Measurements from ENCODE around the gene GRIK3.

GRIK3 gene

DNA sequence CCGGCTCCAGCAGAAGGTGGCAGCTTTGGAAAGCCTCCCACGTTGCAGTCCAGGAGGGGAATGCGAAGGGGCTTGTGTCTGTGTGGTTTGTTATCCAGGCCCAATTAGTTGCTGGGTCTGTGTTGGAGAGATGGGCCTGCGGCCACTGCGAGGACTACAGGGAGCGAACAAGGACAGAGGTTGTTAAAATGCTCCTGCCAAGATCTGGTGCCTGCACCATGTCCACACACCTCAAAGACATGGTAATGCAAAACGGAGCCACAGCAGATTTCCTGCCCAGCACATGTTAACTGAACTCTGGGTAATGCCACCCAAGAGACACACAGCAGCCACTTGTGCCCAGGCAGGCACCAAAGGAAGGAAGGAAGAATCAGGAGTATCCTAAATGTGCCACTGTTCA lies 18.6 kb downstream of the GRIK3 start:
- no peak for DNase-seq (ENCODE audit: low read depth, low spot score)

DNA sequence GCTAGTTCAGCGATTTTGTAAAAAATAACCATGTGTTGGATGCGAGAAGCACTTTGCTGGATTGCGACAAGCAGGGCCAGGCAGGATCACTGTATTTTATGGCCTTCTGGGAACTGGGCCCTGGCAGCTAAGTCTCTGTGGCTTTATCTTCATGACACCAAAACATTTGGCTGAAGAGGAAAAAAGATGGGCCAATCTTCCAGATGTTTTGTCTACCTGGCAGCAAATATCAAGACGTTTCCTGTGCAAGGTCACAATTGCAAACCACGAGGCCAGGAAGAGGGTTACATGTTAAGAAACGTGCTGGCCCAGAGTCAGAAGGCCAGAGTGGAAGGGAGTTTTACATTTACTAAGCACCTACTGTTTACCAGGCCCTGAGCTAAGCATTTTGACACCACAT lies 22.1 kb downstream of the GRIK3 start:
- no peak for DNase-seq (ENCODE audit: low read depth, low spot score)

DNA sequence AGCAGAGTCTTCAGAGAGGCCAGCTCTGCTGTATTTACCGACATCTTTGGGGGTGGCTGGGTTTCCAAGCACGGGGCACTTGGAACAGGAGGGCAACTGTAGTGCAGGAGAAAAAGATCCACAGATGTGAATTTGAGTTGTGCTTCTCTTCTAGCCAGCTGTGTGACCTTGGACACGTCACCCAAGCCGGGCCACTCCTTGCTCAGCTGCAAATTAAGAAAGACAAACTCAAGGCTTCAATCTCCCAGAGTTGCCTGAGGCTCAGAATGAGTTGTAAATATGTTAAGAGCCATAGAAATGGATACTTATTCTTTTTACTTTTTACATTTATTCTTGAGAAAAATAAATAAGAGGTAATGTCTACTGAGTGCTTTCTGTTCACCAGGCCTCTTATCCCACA lies 24.3 kb downstream of the GRIK3 start:
- no peak for DNase-seq (ENCODE audit: low read depth, low spot score)

DNA sequence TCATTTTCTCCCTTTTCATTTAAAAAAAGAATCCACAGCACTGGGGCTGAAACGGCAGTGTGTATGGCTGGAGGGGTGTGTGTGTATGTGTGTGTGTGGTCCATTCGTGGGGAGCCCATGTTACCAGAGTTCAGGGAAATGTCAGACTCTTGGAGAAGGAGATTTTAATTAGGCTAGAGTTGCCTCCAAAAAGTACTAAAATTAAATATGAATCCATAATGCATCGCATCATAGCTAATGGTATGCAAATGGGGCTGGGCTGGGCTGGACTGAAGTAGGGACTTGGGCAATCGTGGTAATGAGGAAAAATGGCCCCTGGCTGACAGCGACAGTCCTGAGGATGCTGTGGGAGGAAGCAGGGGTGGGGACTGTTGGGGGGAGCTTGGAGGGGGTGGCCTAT lies 24.8 kb downstream of the GRIK3 start:
- no peak for DNase-seq (ENCODE audit: low read depth, low spot score)

DNA sequence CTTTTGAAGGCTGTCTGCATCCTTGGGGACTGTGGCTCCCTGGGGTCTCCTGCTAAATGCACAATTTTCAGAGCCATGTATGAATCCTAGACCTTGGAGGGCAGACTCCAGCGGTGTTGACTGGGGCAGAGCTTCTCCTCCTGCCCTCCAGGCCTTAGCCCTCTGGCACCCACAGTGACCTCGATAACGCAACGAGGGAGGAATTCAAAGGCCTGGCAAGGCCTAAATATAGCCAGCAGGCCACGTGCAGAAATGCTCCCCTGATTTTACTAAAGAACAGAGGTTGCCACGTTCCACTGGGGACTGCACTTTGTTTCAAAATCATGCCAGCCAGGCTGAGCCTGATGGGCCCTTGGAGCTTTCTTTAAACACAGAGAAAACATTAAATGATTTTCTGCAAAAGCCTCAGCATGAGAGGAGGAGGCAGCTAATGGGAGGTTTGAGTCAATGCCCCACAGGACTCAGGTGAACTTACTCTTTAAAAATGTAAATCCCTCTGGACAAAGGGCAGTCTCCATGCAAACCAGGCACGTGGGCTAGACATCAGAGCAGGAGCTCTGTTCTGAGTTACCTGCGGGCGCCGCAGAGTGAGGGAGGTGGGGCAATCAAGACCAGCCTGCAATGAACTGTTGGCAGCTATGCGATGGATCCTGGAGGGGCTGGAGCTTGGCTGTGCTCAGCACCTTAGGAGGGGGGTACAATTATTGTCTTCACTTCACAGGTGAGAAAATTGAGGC lies 28.0 kb downstream of the GRIK3 start:
- no peak for DNase-seq (ENCODE audit: low read depth, low spot score)

DNA sequence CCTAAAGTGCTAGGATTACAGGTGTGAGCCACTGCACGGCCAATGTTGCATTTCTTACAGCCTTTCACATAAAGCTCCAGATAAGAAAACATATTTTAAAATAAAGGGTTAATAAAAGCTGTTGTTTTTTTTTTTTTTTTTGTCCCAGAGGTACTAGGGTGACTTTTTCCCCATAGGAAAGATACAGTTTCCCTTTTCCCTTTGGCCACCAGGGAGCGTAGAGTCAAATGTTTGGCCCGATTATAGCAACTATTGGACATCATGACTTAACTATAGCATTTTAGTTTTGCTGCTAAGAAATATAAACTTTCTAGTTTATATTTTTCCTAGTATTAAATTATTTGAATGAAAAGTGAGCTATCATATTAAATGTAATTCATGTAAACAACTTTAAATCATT lies 31.4 kb downstream of the GRIK3 start:
- no peak for DNase-seq (ENCODE audit: low read depth, low spot score)

DNA sequence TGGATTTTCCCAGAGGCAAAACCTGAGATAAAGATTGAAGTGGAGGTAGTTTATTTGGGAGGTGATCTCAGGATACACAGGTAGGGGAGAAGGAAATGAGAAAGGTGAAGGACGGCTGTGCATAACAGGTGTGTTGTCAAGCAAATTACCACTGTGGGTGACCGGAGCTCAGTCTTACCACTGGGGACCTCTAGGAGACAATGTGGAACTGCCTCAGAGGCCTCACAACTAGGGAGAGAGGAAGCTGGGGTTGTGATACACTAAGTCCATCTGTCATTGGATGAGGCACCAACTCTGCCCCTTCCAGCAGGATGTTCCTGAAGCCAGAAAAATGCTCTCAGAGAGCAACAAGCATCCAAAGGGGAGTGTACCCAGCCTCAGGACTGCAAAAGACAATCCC lies 32.6 kb downstream of the GRIK3 start:
- no peak for DNase-seq (ENCODE audit: low read depth, low spot score)

DNA sequence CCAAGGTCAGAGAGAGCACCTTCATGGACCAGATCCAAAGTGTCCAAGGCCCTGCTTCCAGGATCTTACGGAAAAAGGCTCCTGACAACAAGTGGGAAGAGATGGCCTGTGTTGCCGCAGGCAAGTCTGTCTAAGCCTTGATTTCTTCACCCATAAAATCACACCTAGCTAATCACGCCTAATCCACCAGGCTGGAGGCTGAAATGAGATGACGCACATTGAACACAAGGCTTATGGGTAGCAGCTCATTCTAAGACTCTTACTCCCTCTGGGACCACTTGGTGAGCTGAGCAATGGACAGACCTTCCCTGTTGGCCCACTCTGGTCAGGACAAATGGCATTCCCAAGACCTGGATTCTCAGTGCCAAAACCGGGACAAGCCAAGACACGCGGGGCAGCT lies 38.2 kb downstream of the GRIK3 start:
- no peak for DNase-seq (ENCODE audit: low read depth, low spot score)

DNA sequence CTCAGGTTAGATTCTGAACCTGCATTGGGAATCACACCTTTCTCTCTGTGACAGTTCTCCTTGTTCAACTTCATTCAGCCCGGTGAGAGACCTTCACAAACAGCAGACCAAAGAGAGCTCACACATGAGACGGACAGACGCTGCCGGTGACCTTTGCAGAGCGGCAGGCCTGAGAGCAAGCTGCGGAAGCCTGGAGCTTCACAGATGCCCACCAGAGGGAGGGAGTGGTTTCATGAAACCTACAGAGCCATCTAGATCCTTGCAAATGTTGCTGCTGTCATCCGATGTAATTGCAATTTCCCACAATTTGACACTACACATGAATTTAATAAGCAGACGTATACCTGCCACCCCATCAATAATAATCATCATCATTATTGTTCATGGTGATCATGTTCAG lies 39.4 kb downstream of the GRIK3 start:
- DNase-seq (ENCODE audit: low read depth, low spot score), result no peak

DNA sequence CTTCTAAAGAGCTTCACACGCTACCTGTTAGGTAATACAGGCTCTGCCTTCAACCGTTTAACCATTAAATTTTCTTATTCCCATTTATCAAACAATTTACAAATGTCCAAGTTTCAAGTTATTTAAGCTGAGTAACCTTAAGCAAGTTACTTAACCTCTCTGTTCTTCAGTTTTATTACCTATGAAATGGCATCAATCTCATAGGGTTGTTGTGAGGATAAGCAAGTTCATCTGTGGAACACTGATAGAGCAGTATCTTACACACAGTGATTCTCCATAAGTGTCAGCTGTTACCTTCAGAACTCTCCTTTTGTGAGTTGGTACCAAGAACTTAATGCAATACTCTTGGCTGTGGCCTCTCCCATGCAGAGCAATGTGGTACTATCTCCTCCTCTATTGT lies 40.0 kb downstream of the GRIK3 start:
- no peak for DNase-seq (ENCODE audit: low read depth, low spot score)

DNA sequence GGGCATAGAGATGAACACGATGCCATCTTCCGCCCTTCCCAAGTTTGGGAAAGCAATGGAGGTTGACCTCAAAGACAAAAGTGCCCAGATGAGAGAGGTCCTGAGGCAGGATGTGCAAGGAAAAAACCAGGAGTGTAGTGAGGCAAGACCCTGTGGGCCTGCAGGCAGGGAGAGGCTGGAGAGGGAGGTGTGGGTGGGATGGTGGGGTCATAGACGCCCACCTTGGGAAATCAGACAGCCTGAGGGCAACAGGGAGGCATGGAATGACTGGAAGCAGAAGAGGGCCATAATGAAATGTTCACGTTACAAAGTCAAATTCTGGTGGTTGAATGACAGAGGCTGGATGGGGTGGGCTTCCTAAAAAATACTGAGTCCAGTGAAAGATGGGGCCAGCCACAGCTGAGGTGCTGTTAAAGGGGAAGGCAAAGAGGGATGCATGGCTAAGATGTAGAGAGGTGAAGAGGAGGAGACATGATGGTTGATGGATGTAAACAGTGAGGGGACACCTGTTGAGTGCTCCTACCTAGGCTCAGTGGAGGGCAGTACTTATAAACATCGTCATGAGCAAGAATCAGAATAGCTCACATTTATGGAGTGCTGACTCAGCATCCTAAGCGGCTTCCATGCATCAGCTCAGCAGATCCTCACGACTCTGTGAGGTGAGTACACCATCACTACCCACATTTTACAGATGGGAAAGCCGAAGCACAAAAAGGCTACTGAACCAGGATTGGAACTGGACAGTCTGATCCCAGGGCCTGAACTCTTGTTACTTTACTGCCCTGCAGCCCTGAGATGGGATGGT lies 42.0 kb downstream of the GRIK3 start:
- DNase-seq (ENCODE audit: low read depth, low spot score), result no peak

DNA sequence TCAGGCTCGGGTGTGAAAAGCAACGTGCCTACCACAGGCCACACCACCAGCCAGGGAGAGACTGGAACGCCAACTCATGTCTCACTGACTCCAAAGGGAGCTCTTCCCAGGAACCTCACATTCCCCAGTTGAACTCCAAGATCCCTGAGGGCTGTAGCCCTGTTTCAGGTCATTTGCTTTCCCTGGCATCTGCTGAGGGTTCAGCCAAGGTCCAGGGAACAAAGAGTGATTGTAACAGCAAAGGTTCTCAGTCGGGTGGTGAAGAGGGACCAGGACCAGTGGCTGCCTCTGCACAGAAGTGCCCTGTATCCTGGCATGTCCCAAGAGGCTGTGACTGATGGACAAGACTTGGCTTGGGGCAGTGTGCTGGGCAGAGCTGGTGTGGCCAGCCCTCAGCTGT lies 42.8 kb downstream of the GRIK3 start:
- no peak for DNase-seq (ENCODE audit: low read depth, low spot score)

DNA sequence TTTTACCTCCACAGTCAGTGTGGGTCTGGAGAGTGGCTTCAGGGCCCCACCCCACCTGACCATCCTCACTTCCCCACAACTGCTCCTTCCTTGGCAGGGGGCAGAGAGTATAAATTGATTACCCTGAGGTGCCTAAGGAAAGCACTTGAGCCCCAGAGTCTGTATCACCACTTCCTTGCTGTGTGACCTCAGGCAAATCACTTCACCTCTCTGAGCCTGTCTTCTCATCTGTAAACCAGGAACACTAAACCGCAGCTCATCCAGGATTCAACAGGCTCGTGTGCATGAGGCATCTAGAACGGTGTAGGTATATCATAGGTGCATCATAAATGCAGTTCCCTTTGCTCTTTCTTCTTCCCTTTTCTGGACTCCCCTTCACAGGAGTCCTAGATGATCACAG lies 43.4 kb downstream of the GRIK3 start:
- DNase-seq (ENCODE audit: low read depth, low spot score), result no peak

DNA sequence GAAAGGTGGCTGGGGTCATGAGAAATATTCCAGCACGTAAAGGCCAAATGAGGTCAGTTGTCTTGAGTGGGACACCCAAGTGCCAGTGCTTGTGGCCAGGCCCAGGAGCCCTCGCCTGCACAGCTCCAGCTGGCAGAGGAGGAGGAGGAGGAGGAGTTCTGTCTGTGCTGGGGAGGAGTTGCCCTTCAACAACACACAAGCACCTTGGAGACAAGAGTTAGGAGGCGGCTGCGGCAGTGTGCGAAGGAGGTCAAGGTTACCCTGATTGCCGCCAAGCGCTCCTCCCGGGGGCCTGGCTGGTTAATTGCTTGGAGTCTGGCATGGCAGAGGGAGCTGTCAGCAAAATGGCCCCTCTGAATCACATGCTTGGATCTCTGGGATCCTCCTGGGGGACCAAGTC lies 45.1 kb downstream of the GRIK3 start:
- DNase-seq (ENCODE audit: low read depth, low spot score), result no peak

DNA sequence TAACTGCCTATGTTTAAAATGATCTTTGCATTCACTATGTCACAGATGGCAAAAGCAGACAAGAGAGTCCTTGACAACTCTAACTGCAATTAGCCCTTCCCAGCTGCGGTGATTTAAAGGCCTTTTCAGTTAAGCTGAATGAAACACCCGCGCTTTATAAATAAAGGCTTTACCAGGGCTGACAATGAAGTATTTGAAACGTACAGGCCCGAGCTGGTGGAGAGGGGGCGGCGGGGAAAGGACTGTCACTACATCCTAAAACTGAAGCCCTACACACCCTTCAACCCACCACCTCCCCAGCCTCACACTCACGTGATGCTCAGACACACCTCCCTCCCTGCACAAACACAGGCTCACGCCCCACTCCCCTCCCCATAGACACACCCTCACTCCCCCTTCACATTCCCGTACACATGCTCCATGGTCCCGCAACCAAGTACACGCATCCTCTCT lies 45.5 kb downstream of the GRIK3 start:
- no peak for DNase-seq (ENCODE audit: low read depth, low spot score)

DNA sequence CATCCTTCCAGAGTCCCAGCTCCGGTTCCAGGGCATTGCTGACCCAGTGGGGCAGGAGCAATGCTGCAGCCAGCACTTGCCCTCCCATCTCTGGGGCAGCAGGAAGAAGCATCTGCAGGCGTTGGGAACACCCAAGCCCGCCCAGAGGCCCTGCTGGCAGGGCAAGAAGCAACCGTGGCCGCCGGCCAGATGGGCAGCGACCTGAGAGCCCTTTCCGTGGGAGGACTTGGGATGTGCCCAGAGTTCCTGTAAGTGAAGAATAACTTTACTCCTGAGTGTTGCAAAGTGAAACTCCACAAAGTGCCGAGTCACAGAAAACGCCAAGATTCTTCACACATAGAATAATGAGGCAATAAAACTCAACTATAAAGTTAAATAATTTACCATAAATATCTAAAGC lies 46.0 kb downstream of the GRIK3 start:
- no peak for DNase-seq (ENCODE audit: low read depth, low spot score)

DNA sequence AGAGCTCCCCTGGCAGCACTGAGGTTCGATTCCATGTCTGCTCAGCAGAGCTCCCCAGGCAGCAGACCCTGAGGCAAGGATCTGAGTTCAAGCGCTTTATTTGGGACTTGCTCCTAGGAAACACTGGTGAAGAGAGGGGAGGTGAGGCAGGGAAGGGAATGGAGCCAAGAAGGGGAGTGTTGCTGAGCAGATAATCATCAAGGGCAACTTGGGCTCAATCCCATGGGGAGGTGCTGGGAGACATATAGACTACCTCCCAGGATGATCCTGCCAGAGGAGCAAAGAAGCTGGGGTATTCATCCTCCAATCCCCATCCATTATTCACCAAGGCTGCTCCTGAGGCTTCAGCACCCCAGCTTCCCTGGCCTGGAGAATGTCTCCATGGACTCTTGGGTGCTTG lies 47.0 kb downstream of the GRIK3 start:
- DNase-seq (ENCODE audit: low read depth, low spot score), result no peak

DNA sequence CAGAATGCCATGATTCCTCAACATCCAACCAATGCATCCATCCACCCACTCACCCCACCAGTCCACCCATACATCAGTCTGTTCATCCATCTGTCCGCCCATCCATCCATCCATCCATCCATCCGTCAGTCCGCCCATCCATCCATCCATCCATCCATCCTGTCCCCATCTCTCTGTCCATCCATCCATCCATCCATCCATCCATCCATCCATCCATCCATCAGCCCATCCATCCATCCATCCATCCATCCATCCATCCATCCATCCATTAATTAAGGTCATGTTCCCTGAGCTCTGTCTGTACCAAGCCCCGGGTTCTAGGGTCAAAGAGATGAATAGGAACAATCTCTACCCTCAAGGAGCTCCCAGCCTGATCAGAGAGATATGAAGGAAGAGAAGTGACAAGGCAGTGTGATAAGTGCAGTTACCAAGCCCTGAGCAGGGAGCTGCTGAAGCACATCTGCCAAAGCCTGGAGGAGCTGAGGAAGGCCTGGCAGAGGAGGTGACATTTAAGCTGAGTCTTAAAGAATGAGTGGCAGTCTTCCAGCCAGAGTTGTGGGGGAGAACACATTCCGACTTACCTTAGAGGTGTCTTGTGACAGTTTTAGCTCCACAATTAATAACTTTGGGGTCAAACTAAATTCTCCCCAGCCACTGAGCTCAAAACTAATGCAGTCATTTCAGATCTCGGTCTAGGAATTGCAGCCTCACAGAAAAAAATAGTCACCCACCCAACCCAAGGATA lies 47.9 kb downstream of the GRIK3 start:
- DNase-seq (ENCODE audit: low read depth, low spot score), result no peak

DNA sequence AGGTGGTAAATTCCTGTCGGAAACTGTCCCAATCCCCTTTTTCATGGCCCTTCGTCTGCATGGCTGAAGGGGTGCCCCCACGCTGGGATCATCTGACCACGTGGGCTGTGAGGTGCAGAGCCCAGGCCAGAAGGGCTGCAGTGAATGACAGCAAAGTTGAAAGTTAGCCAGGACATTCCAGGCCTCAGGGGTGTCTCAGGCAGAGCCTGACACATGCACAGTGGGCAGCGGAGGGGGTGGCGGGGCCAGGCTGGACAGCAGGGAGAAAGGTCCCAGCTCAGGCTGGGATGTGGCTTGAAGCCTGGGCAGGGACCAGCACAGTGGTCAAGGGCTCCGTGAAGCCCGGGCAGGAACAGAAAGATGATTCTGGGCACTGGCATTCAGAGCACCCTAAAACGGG lies 49.6 kb downstream of the GRIK3 start:
- DNase-seq (ENCODE audit: low read depth, low spot score), result no peak

DNA sequence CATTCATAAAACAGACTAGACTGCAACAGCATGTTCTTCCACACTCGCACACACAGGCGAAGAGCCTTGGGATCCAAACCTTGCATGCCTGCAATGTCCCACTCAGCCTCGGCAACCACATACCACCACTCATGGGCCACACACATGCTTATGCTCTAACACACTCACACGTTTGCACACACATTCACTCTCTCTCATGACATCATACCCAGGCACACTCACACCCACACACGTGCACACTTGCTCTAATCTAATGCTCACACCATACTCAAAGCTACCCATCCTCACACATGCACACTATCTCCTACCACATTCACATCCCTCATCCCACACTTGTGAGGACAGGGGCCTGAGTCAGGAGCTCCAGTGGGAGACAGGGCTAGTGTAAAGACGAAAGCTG lies 50.3 kb downstream of the GRIK3 start:
- no peak for DNase-seq (ENCODE audit: low read depth, low spot score)

DNA sequence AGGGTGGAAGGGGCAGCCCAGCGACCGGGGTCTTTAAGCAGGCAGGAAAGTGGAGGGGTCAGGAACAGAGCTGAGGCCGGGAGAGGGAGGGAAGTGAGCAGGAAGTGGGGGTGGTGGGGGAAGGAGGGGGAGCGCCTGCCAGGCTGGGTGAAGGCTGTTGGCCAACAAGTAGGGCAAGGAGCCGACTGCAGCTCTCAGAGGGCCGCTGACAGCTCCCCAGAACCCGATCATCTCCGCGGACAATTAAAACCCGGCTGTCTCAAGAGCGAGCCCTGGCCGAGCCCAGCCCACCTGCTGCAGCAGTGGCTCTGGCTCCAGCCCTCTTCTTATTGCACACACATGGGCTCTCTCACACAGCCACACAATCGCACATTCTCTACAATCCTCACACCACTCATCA lies 51.6 kb downstream of the GRIK3 start:
- DNase-seq (ENCODE audit: low read depth, low spot score), result no peak

DNA sequence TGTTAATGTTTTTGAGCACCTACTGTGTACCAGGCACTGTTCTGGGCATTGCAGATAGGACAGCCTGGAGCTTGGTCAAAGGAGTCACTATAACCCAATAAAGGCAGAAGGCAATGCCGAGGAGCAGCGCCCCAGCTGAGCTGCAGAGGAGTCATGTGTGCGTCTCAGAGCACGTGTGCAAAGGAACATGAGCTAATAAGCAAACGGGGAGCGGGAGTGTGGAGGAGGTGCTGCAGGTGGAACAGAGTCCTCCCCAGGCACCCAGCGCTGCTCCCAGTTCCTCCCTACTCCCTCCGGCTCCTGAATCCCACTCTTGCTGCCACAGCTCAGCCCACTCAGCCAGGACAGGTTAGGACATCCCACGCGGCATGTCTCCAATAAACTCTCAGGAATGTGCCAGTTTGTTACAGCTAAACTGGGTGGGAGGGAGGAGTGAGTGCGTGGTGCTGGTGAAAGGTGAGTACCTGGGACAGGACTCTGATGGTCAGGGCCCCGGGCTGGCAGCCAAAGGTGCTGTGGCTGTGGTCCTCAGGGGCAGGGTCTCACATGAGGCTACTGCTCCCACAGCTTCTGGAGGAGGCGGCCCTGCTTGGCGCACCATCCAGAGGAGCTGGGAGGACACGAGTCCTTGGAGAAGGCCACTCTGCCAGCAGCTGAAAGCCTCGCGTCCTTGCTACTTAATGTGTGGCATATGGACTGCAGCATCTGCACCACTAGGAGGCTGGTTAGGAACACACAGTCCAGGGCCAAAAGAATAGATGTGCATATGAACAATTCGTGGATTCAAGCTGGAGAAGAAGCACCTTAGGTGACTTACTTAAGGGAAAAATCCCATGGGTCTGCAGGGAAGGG lies 52.3 kb downstream of the GRIK3 start:
- DNase-seq (ENCODE audit: low read depth, low spot score), result no peak

Data from iPS DF 19.7 (cell line).